ENCODE results near the gene BTN3A1. TPM values are rescaled to one million over a fixed set of nuclear protein-coding genes. Genes with fewer than 3 reads are reported as not detected.

The BTN3A1 gene
- total RNA-seq, 3 donors from 2014 or later (not counting 1 experiment from before 2014, with no cell fraction given), result 285 to 373 (median 348) TPM

- intact Hi-C loops (cut with micrococcal nuclease), result no loop called here
- peaks cover 27 to 30% of the 10 kb centered on the region in 2 donors for H3K4me1 Mint-ChIP-seq
- Histone ChIP-seq H3K36me3 (ENCODE audit: control insufficient read depth, insufficient read depth, low read length) (no peaks in the 10 kb centered on the region), H3K27ac (ENCODE audit: low read length) (no peak overlapping the region), H3K4me1 (ENCODE audit: control insufficient read depth, insufficient read depth, low read length) (peaks cover 14% of the 10 kb centered on the region), H3K27me3 (ENCODE audit: control insufficient read depth, insufficient read depth, low read length) (no peaks in the 10 kb centered on the region), H3K4me3 (ENCODE audit: low read length) (no peak overlapping the region), H3K9me3 (ENCODE audit: control insufficient read depth, insufficient read depth, low read length) (peaks cover 5% of the 10 kb centered on the region)
- H3K9me3 Mint-ChIP-seq, result peaks cover 0 to 2% of the 10 kb centered on the region in 2 donors
- peak overlapping the region in 1 of 2 donors; percentile 3 for H3K27ac Mint-ChIP-seq
- no peak for ATAC-seq
- no peaks in the 10 kb centered on the region for H3K27me3 Mint-ChIP-seq (ENCODE audit: low read depth in 2 of 2)
- H3K4me3 Mint-ChIP-seq, result no peak overlapping the region
- 100% methylated on average over 1 of the region's 1 CpG for WGBS (ENCODE audit: insufficient coverage)
- H3K36me3 Mint-ChIP-seq, result peaks cover 22% of the 10 kb centered on the region
- no peak for TF ChIP-seq CTCF (IDR thresholded peaks at IDR 0.05)
- DNase-seq, result no peak
Measured at GRCh38 chr6:26437550-26437949, 35.5 kb downstream of the BTN3A1 start.

GRCh38 chr6:26438000-26438399 is 35.9 kb downstream of the BTN3A1 start:
- peaks cover 22% of the 10 kb centered on the region for H3K36me3 Mint-ChIP-seq
- DNase-seq (no peak), ATAC-seq (no peak)
- H3K4me3 ChIP-seq (ENCODE audit: low read length), result no peak overlapping the region
- peaks cover 31 to 35% of the 10 kb centered on the region in 2 donors for H3K4me1 Mint-ChIP-seq
- no peaks in the 10 kb centered on the region for H3K27me3 Mint-ChIP-seq (ENCODE audit: low read depth in 2 of 2)
- H3K4me1 ChIP-seq (ENCODE audit: control insufficient read depth, insufficient read depth, low read length), result peaks cover 15% of the 10 kb centered on the region
- peaks cover 5% of the 10 kb centered on the region for H3K9me3 ChIP-seq (ENCODE audit: control insufficient read depth, insufficient read depth, low read length)
- peak overlapping the region in 1 of 2 donors; percentile 46 for H3K27ac Mint-ChIP-seq
- no peak overlapping the region for H3K27ac ChIP-seq (ENCODE audit: low read length)
- no peaks in the 10 kb centered on the region for H3K27me3 ChIP-seq (ENCODE audit: control insufficient read depth, insufficient read depth, low read length)
- 93% methylated on average over 1 of the region's 1 CpG for WGBS (ENCODE audit: insufficient coverage)
- peaks cover 0 to 2% of the 10 kb centered on the region in 2 donors for H3K9me3 Mint-ChIP-seq
- H3K36me3 ChIP-seq (ENCODE audit: control insufficient read depth, insufficient read depth, low read length), result no peaks in the 10 kb centered on the region
- no peak for TF ChIP-seq CTCF (IDR thresholded peaks at IDR 0.05)
- intact Hi-C loops (cut with micrococcal nuclease), result no loop called here
- no peak overlapping the region for H3K4me3 Mint-ChIP-seq

GRCh38 chr6:26439151-26440125 is 37.4 kb downstream of the BTN3A1 start:
- H3K4me1 Mint-ChIP-seq, result peaks cover 40 to 43% of the 10 kb centered on the region in 2 donors
- peaks cover 4% of the 10 kb centered on the region for H3K36me3 ChIP-seq (ENCODE audit: control insufficient read depth, insufficient read depth, low read length)
- peak overlapping the region; percentile 99 to 100 for H3K27ac Mint-ChIP-seq
- DNase-seq (peak in 1 of 2 donors; percentile 55), ATAC-seq (no peak)
- intact Hi-C loops (cut with micrococcal nuclease), result loop anchor here (1.0 to 5.0 kb wide), 2 partner anchors 34 to 37 kb away; partner anchors contain the start of gene BTN3A1
- no peak for TF ChIP-seq CTCF (IDR thresholded peaks at IDR 0.05)
- H3K9me3 Mint-ChIP-seq, result no peaks in the 10 kb centered on the region
- WGBS (ENCODE audit: insufficient coverage), result 42% methylated on average over 6 of the region's 7 CpGs
- peaks cover 15% of the 10 kb centered on the region for H3K4me1 ChIP-seq (ENCODE audit: control insufficient read depth, insufficient read depth, low read length)
- H3K27me3 Mint-ChIP-seq (ENCODE audit: low read depth in 2 of 2), result no peaks in the 10 kb centered on the region
- H3K4me3 ChIP-seq (ENCODE audit: low read length), result peak overlapping the region; percentile 90
- peaks cover under 1% of the 10 kb centered on the region for H3K9me3 ChIP-seq (ENCODE audit: control insufficient read depth, insufficient read depth, low read length)
- peak overlapping the region; percentile 97 for H3K4me3 Mint-ChIP-seq
- H3K36me3 Mint-ChIP-seq, result peaks cover 16% of the 10 kb centered on the region
- H3K27ac ChIP-seq (ENCODE audit: low read length), result peak overlapping the region; percentile 97
- no peaks in the 10 kb centered on the region for H3K27me3 ChIP-seq (ENCODE audit: control insufficient read depth, insufficient read depth, low read length)
